IMR-90 (cell line): ENCODE results near the gene BTG2. TPM values are rescaled to one million over a fixed set of nuclear protein-coding genes. Genes with fewer than 3 reads are reported as not detected.

ENCODE experiments used
- ATAC-seq: fragments of 200-7000 bp; cut with Tn5 transposase; 2 replicates; pipeline ENCODE4 v1.9.1; 2020; ENCODE audit warnings: low read depth, mild to moderate bottlenecking, moderate library complexity
- BruUV-seq: library from RNA; stranded (reverse); fragments of 400-500 nt; replicated peaks from 2 replicates; lab custom pipeline; 2021; lab: Mats Ljungman, UMichigan
- CTCF ChIA-PET: fragments of 300-600 bp; formaldehyde crosslinking; extraction: SDS; loops from one replicate; lab custom pipeline; 2021; ENCODE audit warnings: antibody characterized with exemption; lab: Yijun Ruan, JAX
- POLR2A ChIA-PET: fragments of 300-600 bp; sonication (Branson Sonifier 250); formaldehyde crosslinking; loops from one replicate; lab custom pipeline; 2022; ENCODE audit warnings: antibody characterized with exemption; ENCODE audit not compliant: unreplicated experiment; lab: Charles Lee
- DNase-seq: peaks from one replicate; pipeline ENCODE4 v3.0.0; 2013
- H2AFZ ChIP-seq: replicated peaks from 2 replicates; pipeline ENCODE3; 2013; ENCODE audit warnings: low read length, mild to moderate bottlenecking; ENCODE audit not compliant: poor library complexity
- H2AK5ac ChIP-seq: 2 replicates; pipeline ENCODE4 v1.6.1; 2013; ENCODE audit warnings: low read depth, low read length, inconsistent platforms
- H2AK9ac ChIP-seq: replicated peaks from 2 replicates; pipeline ENCODE3; 2013; ENCODE audit warnings: mild to moderate bottlenecking, low read depth, low read length, moderate library complexity; ENCODE audit not compliant: poor library complexity
- H2BK120ac ChIP-seq: 2 replicates; pipeline ENCODE4 v1.6.1; 2013; ENCODE audit warnings: low read depth, low read length, inconsistent platforms
- H2BK15ac ChIP-seq: 3 replicates; pipeline ENCODE4 v1.6.1; 2013; ENCODE audit warnings: low read depth, low read length, inconsistent platforms
- H2BK20ac ChIP-seq: 2 replicates; pipeline ENCODE4 v1.6.1; 2013; ENCODE audit warnings: low read depth, mild to moderate bottlenecking, inconsistent platforms, low read length, moderate library complexity
- H2BK5ac ChIP-seq: 2 replicates; pipeline ENCODE4 v1.6.1; 2013; ENCODE audit warnings: mild to moderate bottlenecking, low read depth, low read length, inconsistent platforms; ENCODE audit not compliant: poor library complexity, severe bottlenecking
- H3K14ac ChIP-seq: replicated peaks from 2 replicates; pipeline ENCODE4 v1.6.1; 2013; ENCODE audit warnings: low read depth, low read length, inconsistent platforms
- H3K18ac ChIP-seq: 2 replicates; pipeline ENCODE4 v1.6.1; 2013; ENCODE audit warnings: low read depth, low read length, control low read depth
- H3K23ac ChIP-seq: 2 replicates; pipeline ENCODE4 v1.6.1; 2013; ENCODE audit warnings: low read depth, low read length, inconsistent platforms
- H3K27ac ChIP-seq: 2 replicates; pipeline ENCODE4 v1.5.1; 2013; ENCODE audit warnings: mild to moderate bottlenecking, control low read depth, low read length; ENCODE audit not compliant: insufficient read depth
- H3K27me3 ChIP-seq: 2 replicates; pipeline ENCODE4 v1.6.1; 2013; ENCODE audit warnings: low read length; ENCODE audit not compliant: control insufficient read depth, insufficient read depth
- H3K36me3 ChIP-seq: 2 replicates; pipeline ENCODE4 v1.6.1; 2013; ENCODE audit warnings: low read length, mixed read lengths; ENCODE audit not compliant: control insufficient read depth, insufficient read depth
- H3K4ac ChIP-seq: 2 replicates; pipeline ENCODE4 v1.6.1; 2013; ENCODE audit warnings: low read depth, low read length, inconsistent platforms
- H3K4me1 ChIP-seq: 2 replicates; pipeline ENCODE4 v1.6.1; 2013; ENCODE audit warnings: low read length, mixed read lengths; ENCODE audit not compliant: control insufficient read depth, insufficient read depth
- H3K4me2 ChIP-seq: 2 replicates; pipeline ENCODE4 v1.6.1; 2013; ENCODE audit warnings: low read depth, mild to moderate bottlenecking, control low read depth, low read length, moderate library complexity
- H3K4me3 ChIP-seq: 2 replicates; pipeline ENCODE4 v1.5.1; 2013; ENCODE audit warnings: low read depth, mild to moderate bottlenecking, control low read depth, low read length, moderate library complexity; ENCODE audit not compliant: insufficient read depth
- H3K56ac ChIP-seq: 2 replicates; pipeline ENCODE4 v1.6.1; 2013; ENCODE audit warnings: low read length, inconsistent platforms; ENCODE audit not compliant: insufficient read depth; ENCODE audit errors: extremely low read depth
- H3K79me1 ChIP-seq, 2 experiments: 2 replicates each; pipeline ENCODE4 v1.6.1; 2013; ENCODE audit warnings: low read length in 2 of 2, inconsistent platforms in 1 of 2, low read depth in 1 of 2
- H3K9ac ChIP-seq: 2 replicates; pipeline ENCODE4 v1.6.1; 2013; ENCODE audit warnings: low read depth, low read length, control low read depth
- H3K9me1 ChIP-seq: 2 replicates; pipeline ENCODE4 v1.6.1; 2013; ENCODE audit warnings: low read length, inconsistent platforms; ENCODE audit not compliant: insufficient read depth
- H3K9me3 ChIP-seq: 2 replicates; pipeline ENCODE4 v1.6.1; 2013; ENCODE audit warnings: low read length; ENCODE audit not compliant: control insufficient read depth, insufficient read depth
- H4K20me1 ChIP-seq: 2 replicates; pipeline ENCODE4 v1.6.1; 2013; ENCODE audit warnings: low read length, inconsistent platforms; ENCODE audit not compliant: insufficient read depth
- H4K5ac ChIP-seq: 2 replicates; pipeline ENCODE4 v1.6.1; 2013; ENCODE audit warnings: mild to moderate bottlenecking, low read depth, low read length, control low read depth
- H4K8ac ChIP-seq, 2 experiments: 2 replicates each; pipeline ENCODE4 v1.6.1; 2013; ENCODE audit warnings: low read depth in 2 of 2, low read length in 2 of 2, control low read depth in 1 of 2, inconsistent platforms in 1 of 2
- H4K91ac ChIP-seq: 2 replicates; pipeline ENCODE4 v1.6.1; 2013; ENCODE audit warnings: low read depth, low read length, inconsistent platforms; ENCODE audit not compliant: insufficient read depth
- BHLHE40 ChIP-seq: fragments of 150-350 bp; IDR thresholded peaks from 2 replicates; pipeline ENCODE4 v1.6.1; 2016; ENCODE audit warnings: mild to moderate bottlenecking, low read depth, low read length
- CEBPB ChIP-seq: IDR thresholded peaks from 2 replicates; pipeline ENCODE4 v1.6.1; 2012; ENCODE audit warnings: low read depth, low read length, improper control_type of control experiment
- MAFK ChIP-seq: IDR thresholded peaks from 2 replicates; pipeline ENCODE4 v1.6.1; 2012; ENCODE audit warnings: low read depth, low read length, improper control_type of control experiment
- MAZ ChIP-seq: IDR thresholded peaks from 2 replicates; pipeline ENCODE4 v1.6.1; 2012; ENCODE audit warnings: low read depth, mild to moderate bottlenecking, low read length, improper control_type of control experiment, moderate library complexity, borderline replicate concordance
- MXI1 ChIP-seq: IDR thresholded peaks from 2 replicates; pipeline ENCODE4 v1.6.1; 2012; ENCODE audit warnings: low read depth, mild to moderate bottlenecking, low read length, moderate library complexity, borderline replicate concordance
- NFE2L2 ChIP-seq: fragments of 150-350 bp; IDR thresholded peaks from 2 replicates; pipeline ENCODE4 v1.6.1; 2016; ENCODE audit warnings: low read depth, mild to moderate bottlenecking, low read length
- POLR2A ChIP-seq: IDR thresholded peaks from 2 replicates; pipeline ENCODE4 v1.6.1; 2012; ENCODE audit warnings: mild to moderate bottlenecking, low read depth, low read length
- RCOR1 ChIP-seq: IDR thresholded peaks from 2 replicates; pipeline ENCODE4 v1.6.1; 2012; ENCODE audit warnings: mild to moderate bottlenecking, low read length, improper control_type of control experiment; ENCODE audit not compliant: insufficient replicate concordance
- SMC3 ChIP-seq: fragments of 150-350 bp; IDR thresholded peaks from 2 replicates; pipeline ENCODE4 v1.6.1; 2016; ENCODE audit warnings: low read depth, mild to moderate bottlenecking, antibody characterized with exemption, low read length, moderate library complexity
- WGBS, 2 experiments: methylation state at CpG; one replicate each; pipeline versions ENCODE4 v1.1.5 to v1.1.7; 2013; ENCODE audit warnings: missing lambda C conversion rate in 2 of 2; ENCODE audit not compliant: insufficient read length in 1 of 2; ENCODE audit errors: extremely low coverage in 2 of 2; 5-methylcytosine and 5-hydroxymethylcytosine counted together
- dilution Hi-C: fragments of 300-500 bp; cut with HindIII; formaldehyde crosslinking; loops from one replicate; pipeline ENCODE4 v1.14.3; 2018; ENCODE audit warnings: low sequenced_read_pairs; ENCODE audit not compliant: unreplicated experiment
- in situ Hi-C: fragments of 300-500 bp; cut with MboI; formaldehyde crosslinking; loops from 3 replicates; pipeline ENCODE4 v1.14.3; 2019; ENCODE audit warnings: low sequenced_read_pairs, inconsistent platforms, mixed read lengths
- intact Hi-C: fragments of 100-400 bp; cut with micrococcal nuclease; formaldehyde crosslinking; loops from 2 replicates; pipeline ENCODE4 v1.10.0; 2022
- polyA plus RNA-seq, 3 experiments: library from polyadenylated mRNA; depleted of rRNA; stranded (reverse); fragments of >200 nt; gene quantifications; 2 replicates each; pipeline ENCODE4 v1.2.3, GENCODE V29; 2012; ENCODE audit warnings: low replicate concordance in 1 of 3
- total RNA-seq: library from RNA; depleted of rRNA; stranded (reverse); fragments of >200 nt; gene quantifications from 2 replicates; pipeline ENCODE4 v1.2.3, GENCODE V29; 2012
- TF ChIP-seq, protein P1 (sequence below): fragments of 150-350 bp; IDR thresholded peaks from 2 replicates; pipeline ENCODE4 v1.6.1; 2017; ENCODE audit warnings: mild to moderate bottlenecking, antibody characterized with exemption, low read length, low read depth
- TF ChIP-seq, protein P2 (sequence below): fragments of 150-350 bp; IDR thresholded peaks from 2 replicates; pipeline ENCODE4 v1.6.1; 2016; ENCODE audit warnings: low read depth, mild to moderate bottlenecking, low read length, moderate library complexity, borderline replicate concordance
- TF ChIP-seq, protein P3 (sequence below): conservative IDR thresholded peaks from 2 replicates; pipeline ENCODE4 v1.5.1; 2012; ENCODE audit warnings: mild to moderate bottlenecking, low read depth, low read length, improper control_type of control experiment

The BTG2 gene
- total and polyA plus RNA-seq, 2 of the 4 experiments (the other 2 are of a cell fraction) = 8.4 to 18.8 TPM

DNA sequence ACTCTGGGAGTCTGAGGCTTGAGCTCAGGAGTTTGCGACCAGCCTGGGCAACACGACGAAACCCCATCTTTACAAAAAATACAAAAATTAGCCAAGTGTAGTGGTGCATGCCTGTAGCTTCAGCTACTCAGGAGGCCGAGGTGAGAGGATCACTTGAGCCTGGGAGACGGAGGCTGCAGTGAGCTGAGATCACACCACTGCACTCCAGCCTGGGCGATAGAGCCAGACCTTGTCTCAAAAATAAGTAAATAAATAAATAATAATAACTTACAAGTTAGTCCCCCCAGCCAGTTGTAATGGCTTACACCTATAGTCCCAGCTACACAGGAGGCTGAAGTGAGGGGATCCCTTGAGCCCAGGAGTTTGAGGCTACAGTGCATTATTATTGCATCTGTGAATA is 21.7 kb upstream of the BTG2 start:
- Histone ChIP-seq H3K4me3 (no peak overlapping the region), H2BK15ac (no peak overlapping the region), H3K14ac (no peak overlapping the region), H3K9ac (no peak overlapping the region), H3K4ac (no peak overlapping the region), H3K4me1 (peaks cover 5% of the 10 kb centered on the region; the same call in 1 of the 2 replicates), H4K8ac (no peak overlapping the region), H2BK120ac (no peak overlapping the region), H3K23ac (no peak overlapping the region), H4K20me1 (no peaks in the 10 kb centered on the region), H3K9me3 (no peaks in the 10 kb centered on the region), H3K36me3 (no peaks in the 10 kb centered on the region), H2AFZ (no peak overlapping the region), H4K5ac (no peak overlapping the region), H3K18ac (no peak overlapping the region), H3K56ac (no peak overlapping the region), H2AK9ac (no peak overlapping the region), H4K91ac (no peak overlapping the region), H3K27me3 (peaks cover 28% of the 10 kb centered on the region), H2AK5ac (no peak overlapping the region), H3K9me1 (0 out of 2 replicates have a peak, but pooled peaks cover 4% of the 10 kb centered on the region), H2BK20ac (no peak overlapping the region), H3K79me1 (no peaks in the 10 kb centered on the region), H3K4me2 (no peak overlapping the region), H2BK5ac (no peak overlapping the region), H3K27ac (no peak overlapping the region)
- no peak for DNase-seq
- in situ Hi-C loops (no loop called here), intact Hi-C loops (no loop called here), dilution Hi-C loops (no loop called here)
- ChIA-PET CTCF (no interaction called here), POLR2A (no interaction called here)
- no TSS peak for BruUV-seq
- no CpG with 5 or more reads among the region's 6 CpGs for WGBS, 2 experiments
- TF ChIP-seq MXI1 (no peak), BHLHE40 (no peak), CEBPB (no peak), POLR2A (no peak), RCOR1 (no peak), MAFK (no peak), SMC3 (no peak), MAZ (no peak), NFE2L2 (no peak)
- TF ChIP-seq, protein P1, sequence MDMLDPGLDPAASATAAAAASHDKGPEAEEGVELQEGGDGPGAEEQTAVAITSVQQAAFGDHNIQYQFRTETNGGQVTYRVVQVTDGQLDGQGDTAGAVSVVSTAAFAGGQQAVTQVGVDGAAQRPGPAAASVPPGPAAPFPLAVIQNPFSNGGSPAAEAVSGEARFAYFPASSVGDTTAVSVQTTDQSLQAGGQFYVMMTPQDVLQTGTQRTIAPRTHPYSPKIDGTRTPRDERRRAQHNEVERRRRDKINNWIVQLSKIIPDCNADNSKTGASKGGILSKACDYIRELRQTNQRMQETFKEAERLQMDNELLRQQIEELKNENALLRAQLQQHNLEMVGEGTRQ = no peak
- TF ChIP-seq, protein P2, sequence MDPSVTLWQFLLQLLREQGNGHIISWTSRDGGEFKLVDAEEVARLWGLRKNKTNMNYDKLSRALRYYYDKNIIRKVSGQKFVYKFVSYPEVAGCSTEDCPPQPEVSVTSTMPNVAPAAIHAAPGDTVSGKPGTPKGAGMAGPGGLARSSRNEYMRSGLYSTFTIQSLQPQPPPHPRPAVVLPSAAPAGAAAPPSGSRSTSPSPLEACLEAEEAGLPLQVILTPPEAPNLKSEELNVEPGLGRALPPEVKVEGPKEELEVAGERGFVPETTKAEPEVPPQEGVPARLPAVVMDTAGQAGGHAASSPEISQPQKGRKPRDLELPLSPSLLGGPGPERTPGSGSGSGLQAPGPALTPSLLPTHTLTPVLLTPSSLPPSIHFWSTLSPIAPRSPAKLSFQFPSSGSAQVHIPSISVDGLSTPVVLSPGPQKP = no peak
- TF ChIP-seq, protein P3, sequence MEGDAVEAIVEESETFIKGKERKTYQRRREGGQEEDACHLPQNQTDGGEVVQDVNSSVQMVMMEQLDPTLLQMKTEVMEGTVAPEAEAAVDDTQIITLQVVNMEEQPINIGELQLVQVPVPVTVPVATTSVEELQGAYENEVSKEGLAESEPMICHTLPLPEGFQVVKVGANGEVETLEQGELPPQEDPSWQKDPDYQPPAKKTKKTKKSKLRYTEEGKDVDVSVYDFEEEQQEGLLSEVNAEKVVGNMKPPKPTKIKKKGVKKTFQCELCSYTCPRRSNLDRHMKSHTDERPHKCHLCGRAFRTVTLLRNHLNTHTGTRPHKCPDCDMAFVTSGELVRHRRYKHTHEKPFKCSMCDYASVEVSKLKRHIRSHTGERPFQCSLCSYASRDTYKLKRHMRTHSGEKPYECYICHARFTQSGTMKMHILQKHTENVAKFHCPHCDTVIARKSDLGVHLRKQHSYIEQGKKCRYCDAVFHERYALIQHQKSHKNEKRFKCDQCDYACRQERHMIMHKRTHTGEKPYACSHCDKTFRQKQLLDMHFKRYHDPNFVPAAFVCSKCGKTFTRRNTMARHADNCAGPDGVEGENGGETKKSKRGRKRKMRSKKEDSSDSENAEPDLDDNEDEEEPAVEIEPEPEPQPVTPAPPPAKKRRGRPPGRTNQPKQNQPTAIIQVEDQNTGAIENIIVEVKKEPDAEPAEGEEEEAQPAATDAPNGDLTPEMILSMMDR = no peak
- no peak for ATAC-seq
